Activated CD8-positive, alpha-beta memory T cell treated with anti-CD3 and anti-CD28 coated beads, Interleukin-2, amount 10 ng/mL, durations not matched to agents 7 days and 5 days (primary cell): ENCODE data around the gene ITGA8. TPM values are rescaled to one million over a fixed set of nuclear protein-coding genes. Genes with fewer than 3 reads are reported as not detected.
"Not testable (repeated sequence)": the region's sequence is repeated elsewhere in the genome, so short reads cannot be mapped to it uniquely, and the experiment has no call there.

ENCODE experiments used
- ATAC-seq: fragments of 150-1000 bp; cut with Tn5 transposase; one replicate; pipeline ENCODE4 v1.10.0; 2021; ENCODE audit warnings: moderate library complexity
- CTCF ChIA-PET: fragments of 350-600 bp; sonication (Branson Sonifier 250); formaldehyde crosslinking; loops from one replicate; lab custom pipeline; 2021; ENCODE audit warnings: antibody characterized with exemption; lab: Charles Lee
- DNase-seq: peaks from one replicate; pipeline ENCODE4 v3.0.0-alpha.2; 2020
- H3K27ac Mint-ChIP-seq: one replicate; pipeline ENCODE4 v1.8.0; 2021; ENCODE audit warnings: mild to moderate bottlenecking, mixed read lengths
- H3K27me3 Mint-ChIP-seq: one replicate; pipeline ENCODE4 v1.8.0; 2021; ENCODE audit warnings: mixed read lengths
- H3K36me3 Mint-ChIP-seq: one replicate; pipeline ENCODE4 v1.8.0; 2021; ENCODE audit warnings: mild to moderate bottlenecking, mixed read lengths
- H3K4me1 Mint-ChIP-seq: one replicate; pipeline ENCODE4 v1.8.0; 2021; ENCODE audit warnings: mixed read lengths
- H3K4me3 Mint-ChIP-seq: one replicate; pipeline ENCODE4 v1.8.0; 2021; ENCODE audit warnings: mild to moderate bottlenecking, moderate library complexity, mixed read lengths
- H3K9me3 Mint-ChIP-seq: one replicate; pipeline ENCODE4 v1.8.0; 2022; ENCODE audit warnings: low read depth, mixed read lengths
- total RNA-seq, 2 experiments: library from RNA; stranded (reverse); gene quantifications; one replicate each; pipeline ENCODE4 v1.2.3, GENCODE V29; 2021

The ITGA8 gene
- total RNA-seq, 2 experiments from 2014 or later = not detected

GRCh38 chr10:15605740-15606369 is 113.9 kb downstream of the ITGA8 start:
- no peak overlapping the region for H3K27ac Mint-ChIP-seq

GRCh38 chr10:15603446-15604011 is 116.2 kb downstream of the ITGA8 start:
- CTCF ChIA-PET = no interaction called here
- ATAC-seq (no peak), DNase-seq (no peak)
- Mint-ChIP-seq H3K27ac (no peak overlapping the region), H3K9me3 (peaks cover 3% of the 10 kb centered on the region), H3K4me3 (no peak overlapping the region), H3K36me3 (no peaks in the 10 kb centered on the region), H3K4me1 (no peaks in the 10 kb centered on the region), H3K27me3 (peaks cover 3% of the 10 kb centered on the region)

More at GRCh38 chr10:15605740-15606369, 113.9 kb downstream of the ITGA8 start:
- no peak for ATAC-seq
- H3K9me3 Mint-ChIP-seq = no peaks in the 10 kb centered on the region
- peaks cover 3% of the 10 kb centered on the region for H3K27me3 Mint-ChIP-seq
- CTCF ChIA-PET = no interaction called here
- H3K36me3 Mint-ChIP-seq = no peaks in the 10 kb centered on the region
- no peaks in the 10 kb centered on the region for H3K4me1 Mint-ChIP-seq
- no peak for DNase-seq
- H3K4me3 Mint-ChIP-seq = no peak overlapping the region

GRCh38 chr10:15601819-15602218 is 117.9 kb downstream of the ITGA8 start:
- ATAC-seq = no peak
- DNase-seq = no peak
- H3K4me1 Mint-ChIP-seq = no peaks in the 10 kb centered on the region
- no peak overlapping the region for H3K27ac Mint-ChIP-seq
- H3K9me3 Mint-ChIP-seq = peaks cover 3% of the 10 kb centered on the region
- CTCF ChIA-PET = no interaction called here
- peaks cover 5% of the 10 kb centered on the region for H3K27me3 Mint-ChIP-seq
- no peaks in the 10 kb centered on the region for H3K36me3 Mint-ChIP-seq
- no peak overlapping the region for H3K4me3 Mint-ChIP-seq

- CTCF ChIA-PET = no interaction called here
- no peak overlapping the region for H3K27ac Mint-ChIP-seq
- no peak overlapping the region for H3K4me3 Mint-ChIP-seq
- peaks cover under 1% of the 10 kb centered on the region for H3K9me3 Mint-ChIP-seq
- ATAC-seq (no peak), DNase-seq (no peak)
- H3K27me3 Mint-ChIP-seq = peaks cover 5% of the 10 kb centered on the region
- H3K4me1 Mint-ChIP-seq = no peaks in the 10 kb centered on the region
- no peaks in the 10 kb centered on the region for H3K36me3 Mint-ChIP-seq
Measured at GRCh38 chr10:15595260-15595659, 124.5 kb downstream of the ITGA8 start.

GRCh38 chr10:15591937-15592336 is 127.8 kb downstream of the ITGA8 start:
- H3K9me3 Mint-ChIP-seq = no peaks in the 10 kb centered on the region
- no peaks in the 10 kb centered on the region for H3K4me1 Mint-ChIP-seq
- H3K27ac Mint-ChIP-seq = no peak overlapping the region
- H3K36me3 Mint-ChIP-seq = no peaks in the 10 kb centered on the region
- CTCF ChIA-PET = no interaction called here
- ATAC-seq = no peak
- no peak for DNase-seq
- peaks cover 9% of the 10 kb centered on the region for H3K27me3 Mint-ChIP-seq
- H3K4me3 Mint-ChIP-seq = no peak overlapping the region

GRCh38 chr10:15591431-15591830 is 128.3 kb downstream of the ITGA8 start:
- peaks cover 9% of the 10 kb centered on the region for H3K27me3 Mint-ChIP-seq
- CTCF ChIA-PET = no interaction called here
- no peak overlapping the region for H3K27ac Mint-ChIP-seq
- H3K4me1 Mint-ChIP-seq = no peaks in the 10 kb centered on the region
- no peak for DNase-seq
- no peak for ATAC-seq
- no peaks in the 10 kb centered on the region for H3K9me3 Mint-ChIP-seq
- H3K36me3 Mint-ChIP-seq = no peaks in the 10 kb centered on the region
- no peak overlapping the region for H3K4me3 Mint-ChIP-seq

GRCh38 chr10:15588635-15589508 is 130.8 kb downstream of the ITGA8 start:
- CTCF ChIA-PET = no interaction called here
- H3K36me3 Mint-ChIP-seq = no peaks in the 10 kb centered on the region
- ATAC-seq (no peak), DNase-seq (no peak)
- no peak overlapping the region for H3K4me3 Mint-ChIP-seq
- no peak overlapping the region for H3K27ac Mint-ChIP-seq
- no peaks in the 10 kb centered on the region for H3K4me1 Mint-ChIP-seq
- peaks cover 7% of the 10 kb centered on the region for H3K27me3 Mint-ChIP-seq
- no peaks in the 10 kb centered on the region for H3K9me3 Mint-ChIP-seq

- H3K4me3 Mint-ChIP-seq = no peak overlapping the region
- CTCF ChIA-PET = no interaction called here
- no peaks in the 10 kb centered on the region for H3K9me3 Mint-ChIP-seq
- H3K4me1 Mint-ChIP-seq = no peaks in the 10 kb centered on the region
- ATAC-seq (no peak), DNase-seq (no peak)
- no peak overlapping the region for H3K27ac Mint-ChIP-seq
- peaks cover 7% of the 10 kb centered on the region for H3K27me3 Mint-ChIP-seq
- H3K36me3 Mint-ChIP-seq = no peaks in the 10 kb centered on the region
Measured at GRCh38 chr10:15588151-15588550, 131.6 kb downstream of the ITGA8 start.

GRCh38 chr10:15587271-15587670 is 132.5 kb downstream of the ITGA8 start:
- ATAC-seq = no peak
- CTCF ChIA-PET = no interaction called here

GRCh38 chr10:15585303-15585715 is 134.4 kb downstream of the ITGA8 start:
- Mint-ChIP-seq H3K9me3 (peaks cover 3% of the 10 kb centered on the region), H3K4me1 (no peaks in the 10 kb centered on the region), H3K27me3 (peaks cover 6% of the 10 kb centered on the region), H3K27ac (no peak overlapping the region), H3K4me3 (no peak overlapping the region), H3K36me3 (no peaks in the 10 kb centered on the region)
- DNase-seq (peak; percentile 52), ATAC-seq (peak; percentile 45)
- CTCF ChIA-PET = interaction anchor here (0.6 to 1.4 kb wide), 4 partner anchors 8 to 334 kb away, joined by 3 to 5 read pairs (median 3); no protein-coding TSS in a partner anchor

More at GRCh38 chr10:15587271-15587670, 132.5 kb downstream of the ITGA8 start:
- no peaks in the 10 kb centered on the region for H3K4me1 Mint-ChIP-seq
- peaks cover 3% of the 10 kb centered on the region for H3K9me3 Mint-ChIP-seq
- no peaks in the 10 kb centered on the region for H3K36me3 Mint-ChIP-seq
- no peak overlapping the region for H3K4me3 Mint-ChIP-seq
- H3K27ac Mint-ChIP-seq = no peak overlapping the region
- DNase-seq = no peak
- peaks cover 7% of the 10 kb centered on the region for H3K27me3 Mint-ChIP-seq

GRCh38 chr10:15582972-15583371 is 136.8 kb downstream of the ITGA8 start:
- H3K27ac Mint-ChIP-seq, H3K9me3 Mint-ChIP-seq, H3K36me3 Mint-ChIP-seq, H3K4me3 Mint-ChIP-seq, H3K4me1 Mint-ChIP-seq, CTCF ChIA-PET, DNase-seq, H3K27me3 Mint-ChIP-seq, ATAC-seq: not testable (repeated sequence)

- Mint-ChIP-seq H3K4me3 (no peak overlapping the region), H3K36me3 (no peaks in the 10 kb centered on the region), H3K9me3 (peaks cover 3% of the 10 kb centered on the region), H3K4me1 (no peaks in the 10 kb centered on the region), H3K27ac (no peak overlapping the region), H3K27me3 (no peaks in the 10 kb centered on the region)
- DNase-seq = no peak
- ATAC-seq = no peak
- CTCF ChIA-PET = interaction anchor here (0.6 to 0.7 kb wide), 2 partner anchors 8 to 606 kb away, joined by 3 read pairs; no protein-coding TSS in a partner anchor
Measured at GRCh38 chr10:15579605-15580004, 140.1 kb downstream of the ITGA8 start.

- Mint-ChIP-seq H3K4me3 (no peak overlapping the region), H3K9me3 (no peaks in the 10 kb centered on the region), H3K27ac (no peak overlapping the region), H3K4me1 (no peaks in the 10 kb centered on the region), H3K36me3 (no peaks in the 10 kb centered on the region), H3K27me3 (peaks cover 3% of the 10 kb centered on the region)
- ATAC-seq (no peak), DNase-seq (no peak)
- CTCF ChIA-PET = no interaction called here
Measured at GRCh38 chr10:15572531-15573045, 147.1 kb downstream of the ITGA8 start.
